ENCODE measurements around the gene HSPA1B.

HSPA1B gene

GRCh38 chr6:31878726-31879125 lies 51.2 kb downstream of the HSPA1B start, which contains the start of gene SLC44A4:
Gene SLC44A4, minus strand, starts transcription at chr6:31878997. Its CDS starts 17 bp downstream, at chr6:31878980.
- TF ChIP-seq CTCF (IDR thresholded peaks at IDR 0.05; ENCODE audit: low read depth, low read length, missing control alignments): no peak

GRCh38 chr6:31879143-31879542 lies 51.6 kb downstream of the HSPA1B start:
- no peak for DNase-seq (ENCODE audit: extremely low read depth, low read depth)
- TF ChIP-seq CTCF (IDR thresholded peaks at IDR 0.05; ENCODE audit: low read depth, low read length, missing control alignments): no peak
- no peak overlapping the region for H3K4me3 ChIP-seq (replicated peaks; ENCODE audit: low read depth, low read length)

More at GRCh38 chr6:31878726-31879125, 51.2 kb downstream of the HSPA1B start, which contains the start of gene SLC44A4:
- no peak within 1 kb of the TSS for H3K4me3 ChIP-seq (replicated peaks; ENCODE audit: low read depth, low read length)
- no peak for DNase-seq (ENCODE audit: extremely low read depth, low read depth)

Measured in HFF-Myc (cell line).